SK-N-SH (cell line): ENCODE measurements around the gene EGFL8.

ENCODE experiments used
- EP300 ChIP-seq, 2 experiments: IDR thresholded peaks; 2 replicates each; pipeline versions ENCODE4 v1.4.0 to v1.6.1; 2012; ENCODE audit warnings: borderline replicate concordance in 1 of 2, low read depth in 1 of 2, low read length in 1 of 2
- FOXM1 ChIP-seq: IDR thresholded peaks from 2 replicates; pipeline ENCODE4 v1.4.0; 2012; ENCODE audit warnings: low read depth, mild to moderate bottlenecking
- GATA2 ChIP-seq: sonication (generic); formaldehyde crosslinking; IDR thresholded peaks from 2 replicates; pipeline ENCODE4 v1.5.0; 2020; ENCODE audit warnings: mild to moderate bottlenecking, missing genetic modification reagents
- POLR2AphosphoS5 ChIP-seq: IDR thresholded peaks from 2 replicates; pipeline ENCODE4 v1.6.1; 2012; ENCODE audit warnings: low read depth, low read length
- RAD21 ChIP-seq: IDR thresholded peaks from 2 replicates; pipeline ENCODE4 v1.6.1; 2012; ENCODE audit warnings: mild to moderate bottlenecking, low read length
- TAF1 ChIP-seq: IDR thresholded peaks from 2 replicates; pipeline ENCODE4 v1.6.1; 2012; ENCODE audit warnings: low read depth, mild to moderate bottlenecking, low read length, moderate library complexity, borderline replicate concordance
- TF ChIP-seq, protein P1 (sequence below): fragments of 200-600 bp; sonication (generic); IDR thresholded peaks from 2 replicates; pipeline ENCODE4 v1.6.1; 2017; ENCODE audit warnings: antibody characterized with exemption, mild to moderate bottlenecking, moderate library complexity
- TF ChIP-seq, protein P2 (sequence below): IDR thresholded peaks from 2 replicates; pipeline ENCODE4 v1.4.0; 2012; ENCODE audit warnings: low read depth

DNA sequence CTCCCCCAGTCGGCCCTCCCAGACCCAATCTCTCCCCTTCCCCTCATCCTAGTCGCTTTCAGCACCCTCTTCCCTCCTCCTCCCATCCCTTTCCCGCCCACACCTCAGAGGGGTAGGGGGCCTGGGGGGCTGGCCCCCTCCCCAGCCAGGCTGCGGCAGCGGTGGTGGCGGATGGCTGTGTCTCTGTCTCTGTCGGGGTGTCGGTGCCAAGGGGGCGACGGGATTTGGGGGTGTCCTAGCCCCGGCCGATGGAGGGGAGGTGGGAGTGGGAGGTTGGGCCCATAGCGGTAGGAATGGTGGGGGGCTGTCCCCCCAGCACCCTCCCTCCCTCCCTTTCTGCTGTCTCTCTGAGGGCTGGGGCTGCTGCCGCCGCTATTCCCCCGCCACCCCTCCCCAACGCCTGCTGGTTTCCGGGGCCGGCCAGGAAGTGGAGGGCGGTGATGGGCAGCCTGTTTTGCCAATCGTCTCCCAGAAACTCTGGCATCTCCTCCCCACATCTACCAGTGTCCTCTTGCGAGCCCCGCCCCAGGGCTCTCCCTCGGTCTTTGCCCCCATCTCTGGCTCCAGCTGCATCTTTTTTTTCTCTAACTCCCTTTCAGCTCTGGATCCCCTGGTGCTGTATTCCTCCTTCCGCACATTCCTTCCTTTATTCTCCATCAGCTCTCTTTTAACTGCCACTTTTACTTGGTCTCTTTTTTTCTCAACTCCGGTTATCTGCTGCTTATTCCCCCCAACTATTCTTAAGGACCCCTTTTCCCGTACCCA is 11.5 kb downstream of the EGFL8 start, which contains the start of gene AGPAT1:
- TF ChIP-seq, protein P1, sequence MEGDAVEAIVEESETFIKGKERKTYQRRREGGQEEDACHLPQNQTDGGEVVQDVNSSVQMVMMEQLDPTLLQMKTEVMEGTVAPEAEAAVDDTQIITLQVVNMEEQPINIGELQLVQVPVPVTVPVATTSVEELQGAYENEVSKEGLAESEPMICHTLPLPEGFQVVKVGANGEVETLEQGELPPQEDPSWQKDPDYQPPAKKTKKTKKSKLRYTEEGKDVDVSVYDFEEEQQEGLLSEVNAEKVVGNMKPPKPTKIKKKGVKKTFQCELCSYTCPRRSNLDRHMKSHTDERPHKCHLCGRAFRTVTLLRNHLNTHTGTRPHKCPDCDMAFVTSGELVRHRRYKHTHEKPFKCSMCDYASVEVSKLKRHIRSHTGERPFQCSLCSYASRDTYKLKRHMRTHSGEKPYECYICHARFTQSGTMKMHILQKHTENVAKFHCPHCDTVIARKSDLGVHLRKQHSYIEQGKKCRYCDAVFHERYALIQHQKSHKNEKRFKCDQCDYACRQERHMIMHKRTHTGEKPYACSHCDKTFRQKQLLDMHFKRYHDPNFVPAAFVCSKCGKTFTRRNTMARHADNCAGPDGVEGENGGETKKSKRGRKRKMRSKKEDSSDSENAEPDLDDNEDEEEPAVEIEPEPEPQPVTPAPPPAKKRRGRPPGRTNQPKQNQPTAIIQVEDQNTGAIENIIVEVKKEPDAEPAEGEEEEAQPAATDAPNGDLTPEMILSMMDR: no peak
- TF ChIP-seq TAF1 (peak; percentile 70), FOXM1 (no peak), RAD21 (no peak), EP300 (IDR thresholded peaks at IDR 0.05; ENCODE audit: borderline replicate concordance in 1 of 2, low read depth in 1 of 2, low read length in 1 of 2) (no peak), POLR2AphosphoS5 (peak; percentile 83), GATA2 (CRISPR knock-in tag) (no peak)
- TF ChIP-seq, protein P2, sequence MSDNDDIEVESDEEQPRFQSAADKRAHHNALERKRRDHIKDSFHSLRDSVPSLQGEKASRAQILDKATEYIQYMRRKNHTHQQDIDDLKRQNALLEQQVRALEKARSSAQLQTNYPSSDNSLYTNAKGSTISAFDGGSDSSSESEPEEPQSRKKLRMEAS: peak; percentile 38; the same call in 1 of the 2 replicates
